ENCODE data around the gene PAK4.
"Not testable (repeated sequence)": the region's sequence is repeated elsewhere in the genome, so short reads cannot be mapped to it uniquely, and the experiment has no call there.

Gene PAK4

GRCh38 chr19:39100500-39101166 is 25.0 kb upstream of the PAK4 start:
- DNase-seq (ENCODE audit: low read depth in 2 of 2): no peak

GRCh38 chr19:39103151-39103550 is 22.4 kb upstream of the PAK4 start:
- DNase-seq (ENCODE audit: low read depth in 2 of 2): no peak

DNA sequence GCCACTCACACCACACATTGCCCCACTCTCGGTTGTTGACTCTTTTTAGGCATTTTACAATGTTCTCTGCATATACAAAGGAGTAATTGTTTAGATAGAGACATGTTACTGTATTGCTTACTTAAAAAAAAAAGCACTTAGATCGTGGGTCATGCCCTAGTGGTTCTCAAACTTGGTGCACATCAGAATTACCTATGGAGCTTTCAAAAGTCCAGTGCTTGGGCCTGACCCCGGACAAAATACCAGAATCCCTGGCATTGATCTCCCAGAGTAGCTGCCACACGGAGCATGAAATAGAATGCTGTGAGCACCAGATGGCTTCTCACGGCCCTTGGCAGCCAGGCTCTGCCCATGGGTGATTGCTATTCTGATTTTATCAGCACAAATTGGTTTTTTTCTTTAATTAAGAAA is 21.4 kb upstream of the PAK4 start:
- no peak for DNase-seq (ENCODE audit: low read depth in 2 of 2)

DNA sequence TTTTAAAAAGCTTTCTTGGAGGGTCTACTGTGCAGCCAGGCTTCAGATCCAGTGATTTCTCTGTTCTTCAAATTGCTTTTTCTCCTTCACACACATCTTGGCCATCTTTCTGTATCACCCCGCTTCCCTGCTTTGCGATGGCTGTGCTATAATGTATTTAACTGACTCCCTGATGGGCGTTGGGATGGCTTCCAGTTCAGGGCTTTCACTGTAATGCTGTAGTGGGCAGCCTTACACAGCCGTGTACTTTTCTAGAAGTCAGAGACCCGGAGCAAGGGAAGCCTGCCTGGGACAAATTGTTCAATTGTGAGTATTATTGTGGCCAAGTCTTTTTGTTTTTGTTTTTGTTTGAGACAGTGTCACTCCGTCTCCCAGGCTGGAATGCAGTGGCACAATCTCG is 19.4 kb upstream of the PAK4 start:
- DNase-seq (ENCODE audit: low read depth in 2 of 2): no peak

DNA sequence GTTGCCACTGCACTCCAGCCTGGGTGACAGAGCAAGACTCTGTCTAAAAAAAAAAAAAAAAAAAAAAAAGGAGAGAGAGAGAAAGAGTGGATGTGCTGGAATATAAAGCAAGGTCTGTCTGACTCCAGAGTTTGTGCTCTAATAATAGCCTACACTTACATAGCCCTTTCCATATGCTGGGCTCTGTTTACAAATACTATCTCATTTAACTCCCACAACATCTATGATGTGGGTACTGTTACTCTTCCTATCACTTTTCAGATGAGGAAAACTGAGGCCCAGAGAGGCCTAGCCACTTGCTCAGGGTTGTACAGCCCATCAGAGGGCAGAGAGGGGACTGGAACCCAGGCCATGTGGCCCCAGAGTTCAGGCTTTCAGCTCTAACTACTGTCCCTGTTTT is 15.9 kb upstream of the PAK4 start:
- DNase-seq (ENCODE audit: low read depth in 2 of 2): no peak

- DNase-seq (ENCODE audit: low read depth in 2 of 2): peak; percentile 49 to 66
Observed at GRCh38 chr19:39110263-39110967, 15.2 kb upstream of the PAK4 start.

- no peak for DNase-seq (ENCODE audit: low read depth in 2 of 2)
Observed at GRCh38 chr19:39111593-39112199, 13.9 kb upstream of the PAK4 start.

DNA sequence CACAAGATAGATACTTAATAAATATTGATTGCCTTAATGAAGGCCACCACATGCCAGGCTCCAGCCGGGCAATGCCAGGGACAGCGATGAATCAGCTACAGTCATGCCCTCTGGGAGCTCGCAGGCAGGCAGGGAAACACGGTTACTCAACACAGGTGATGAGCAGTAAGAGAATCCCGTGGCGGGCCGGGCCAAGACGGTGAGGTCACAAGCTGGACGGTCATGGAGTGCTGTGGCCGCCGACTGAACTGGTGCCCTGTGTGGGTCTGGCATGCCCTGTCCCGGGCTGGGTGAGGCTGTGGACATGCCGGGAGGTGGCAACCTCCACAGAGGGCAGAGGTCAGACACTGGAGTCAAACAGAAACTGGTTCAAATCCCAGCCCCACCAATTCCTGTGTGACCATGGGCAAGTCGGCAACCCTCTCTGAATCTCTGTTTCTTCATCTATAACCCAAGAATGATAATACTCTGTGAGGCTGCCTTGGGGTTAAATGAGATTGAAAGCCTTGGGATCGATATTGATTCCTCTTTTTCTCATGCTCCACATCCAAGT is 13.2 kb upstream of the PAK4 start:
- no peak for DNase-seq (ENCODE audit: low read depth in 2 of 2)

DNA sequence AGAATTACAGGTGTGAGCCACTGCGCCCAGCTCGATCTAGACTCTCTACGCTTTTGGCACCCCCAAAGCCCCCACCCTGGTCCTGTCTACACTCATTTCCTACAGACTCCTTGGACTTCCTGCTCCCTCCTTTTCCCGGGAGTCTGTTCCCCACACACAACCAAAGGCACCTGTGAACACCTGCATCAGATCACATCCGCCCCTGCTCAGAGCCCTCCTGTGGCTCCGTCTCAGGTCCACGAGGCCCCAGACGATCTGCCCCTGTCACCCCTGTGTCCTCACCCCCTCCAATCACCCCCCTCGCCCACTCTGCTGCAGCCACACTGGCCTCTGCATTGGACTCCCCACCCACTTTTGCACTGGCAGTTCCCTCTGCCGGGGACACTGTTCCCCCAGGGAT is 12.4 kb upstream of the PAK4 start:
- no peak for DNase-seq (ENCODE audit: low read depth in 2 of 2)

GRCh38 chr19:39115105-39115847 is 10.3 kb upstream of the PAK4 start:
- no peak for DNase-seq (ENCODE audit: low read depth in 2 of 2)

DNA sequence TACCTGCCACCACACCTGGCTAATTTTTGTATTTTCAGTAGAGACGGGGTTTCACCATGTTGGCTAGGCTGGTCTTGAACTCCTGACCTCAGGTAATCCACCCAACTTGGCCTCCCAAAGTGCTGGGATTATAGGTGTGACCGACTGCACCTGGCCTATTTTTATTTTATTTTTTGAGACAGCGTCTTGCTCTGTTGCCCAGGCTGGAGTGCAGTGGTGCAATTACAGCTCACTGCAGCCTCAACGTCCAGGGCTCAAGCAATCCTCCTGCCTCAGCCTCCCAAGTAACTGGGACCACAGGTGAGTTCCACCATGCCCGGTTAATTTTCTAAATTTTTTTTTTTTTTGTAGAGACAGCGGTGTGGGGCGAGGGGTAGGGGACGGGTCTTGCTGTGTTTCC is 8.6 kb upstream of the PAK4 start:
- DNase-seq (ENCODE audit: low read depth in 2 of 2): not testable (repeated sequence)

DNA sequence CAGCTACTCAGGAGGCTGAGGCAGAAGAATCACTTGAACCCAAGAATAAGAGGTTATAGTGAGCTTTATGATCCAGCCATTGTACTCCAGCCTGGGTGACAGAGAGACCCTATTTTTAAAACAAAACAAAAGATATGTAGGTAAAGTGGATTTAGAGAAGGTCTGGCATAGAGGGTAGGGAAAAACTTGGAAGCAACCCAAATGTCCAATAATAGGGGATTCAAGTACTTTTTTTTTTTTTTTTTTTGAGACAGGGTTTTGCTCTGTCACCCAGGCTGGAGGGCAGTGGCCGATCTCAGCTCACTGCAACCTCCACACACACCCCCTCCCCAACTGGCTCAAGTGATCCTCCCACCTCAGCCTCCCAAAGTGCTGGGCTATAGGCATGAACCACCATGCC is 5.8 kb upstream of the PAK4 start:
- no peak for DNase-seq (ENCODE audit: low read depth in 2 of 2)

- no peak for DNase-seq (ENCODE audit: low read depth in 2 of 2)
Observed at GRCh38 chr19:39122934-39123731, 2.5 kb upstream of the PAK4 start.

DNA sequence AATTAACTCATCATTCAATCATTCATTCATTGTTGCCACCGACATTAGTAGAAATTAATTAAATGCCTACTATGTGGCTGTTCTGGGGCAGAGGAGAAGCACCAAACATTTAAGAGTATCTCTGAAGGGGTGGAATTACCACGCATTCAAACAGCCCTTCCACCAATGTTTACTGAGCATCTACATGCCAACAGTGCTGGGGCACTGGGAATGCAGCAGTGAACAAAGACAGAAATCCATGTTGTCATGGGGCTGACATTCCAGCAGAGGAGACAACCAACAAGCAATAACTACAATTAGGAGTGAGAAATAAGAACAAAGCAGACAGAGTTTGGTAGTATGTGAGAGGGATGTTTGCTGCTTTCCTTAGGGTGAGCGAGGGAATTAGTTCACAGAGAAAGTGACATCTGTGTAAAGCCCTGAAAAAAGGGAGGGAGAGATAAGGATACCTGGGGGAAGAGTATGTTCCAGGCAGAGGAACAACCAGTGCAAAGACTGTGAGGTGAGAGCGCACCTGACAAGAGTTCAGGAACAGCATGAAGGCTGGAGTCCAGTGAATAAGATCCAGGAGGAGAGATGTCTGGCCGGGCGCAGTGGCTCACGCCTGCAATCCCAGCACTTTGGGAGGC is 1.3 kb upstream of the PAK4 start:
- DNase-seq (ENCODE audit: low read depth in 2 of 2): no peak

GRCh38 chr19:39125199-39125553 is 410 bp upstream of the PAK4 start:
- no peak for DNase-seq (ENCODE audit: low read depth in 2 of 2)

DNA sequence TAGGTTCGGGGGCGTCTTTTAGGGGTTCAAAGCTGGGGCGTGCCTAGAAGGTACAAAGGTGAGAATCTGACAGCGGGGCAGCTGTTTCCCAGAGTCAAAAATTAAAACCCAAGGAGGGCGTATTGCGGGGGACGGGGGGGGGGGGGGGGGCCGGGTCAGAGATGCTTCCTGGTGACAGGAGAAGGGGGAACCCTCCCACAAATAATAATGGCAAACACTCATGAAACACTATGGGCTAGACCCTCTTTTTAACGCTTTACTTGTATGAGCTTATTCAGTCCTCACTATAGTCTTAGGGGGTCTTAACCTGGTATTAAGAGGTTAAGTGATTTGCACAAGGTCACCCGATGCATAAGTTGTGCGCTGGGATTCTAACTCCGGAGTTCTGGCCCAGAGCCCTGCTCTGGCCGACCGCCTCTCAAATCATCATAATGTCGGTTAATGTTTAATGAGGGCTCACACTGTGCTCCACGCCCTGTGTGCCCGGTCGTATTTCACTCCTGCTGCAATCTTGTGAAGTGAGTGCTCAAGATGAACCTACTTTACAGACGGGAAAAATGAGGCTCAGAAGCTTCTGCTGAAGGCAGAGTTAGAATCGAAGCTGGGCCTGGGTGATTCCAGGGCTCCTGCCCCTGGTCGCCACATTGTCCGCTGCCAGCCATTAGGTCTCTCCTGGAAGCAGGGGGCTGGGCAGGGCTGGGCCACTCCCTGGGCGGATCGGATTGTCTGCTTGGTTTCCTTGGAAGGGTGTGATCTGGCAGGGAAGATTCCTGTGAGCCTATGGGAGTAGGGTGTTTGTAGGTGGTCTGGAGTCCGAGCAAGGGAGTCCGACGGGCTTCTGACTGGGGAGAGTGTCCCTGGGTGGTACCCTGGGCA is 964 bp downstream of the PAK4 start:
- DNase-seq (ENCODE audit: low read depth in 2 of 2): no peak

DNA sequence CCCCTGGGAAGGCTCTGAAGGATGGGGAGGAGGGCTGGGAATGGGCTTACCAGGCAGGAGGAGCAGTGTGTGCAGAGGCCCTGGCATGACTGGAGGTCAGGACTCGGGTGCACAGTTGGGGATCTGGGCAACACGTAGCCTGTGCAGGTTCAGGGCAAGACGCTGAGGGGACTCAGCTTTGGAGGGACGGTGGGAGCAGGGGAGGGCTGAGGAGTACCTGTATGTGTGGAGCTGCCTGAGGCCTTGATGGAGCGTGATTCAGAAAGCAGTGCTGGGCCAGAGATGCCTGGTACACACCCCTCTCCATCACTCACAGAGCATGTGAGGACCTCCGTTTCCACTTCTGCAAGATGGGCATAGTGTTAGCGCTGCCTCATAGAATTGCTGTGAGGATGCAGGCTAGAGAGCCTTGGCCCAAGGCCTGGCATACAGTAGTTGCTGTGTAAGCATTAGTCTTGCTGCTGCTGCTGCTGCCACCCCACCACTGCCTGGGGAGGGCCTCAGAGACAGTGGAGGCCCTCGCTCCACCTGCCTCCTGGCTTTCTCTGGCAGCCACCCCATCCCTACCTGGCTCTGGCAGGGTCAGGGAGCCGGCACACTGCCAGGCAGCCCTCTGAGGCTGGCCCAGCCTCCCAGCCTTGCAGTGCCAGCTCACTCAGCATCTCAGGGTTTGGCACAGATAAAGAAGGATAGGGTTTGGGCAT is 2.4 kb downstream of the PAK4 start:
- DNase-seq (ENCODE audit: low read depth in 2 of 2): no peak

- DNase-seq (ENCODE audit: low read depth in 2 of 2): no peak
Observed at GRCh38 chr19:39128516-39129079, 3.0 kb downstream of the PAK4 start.

DNA sequence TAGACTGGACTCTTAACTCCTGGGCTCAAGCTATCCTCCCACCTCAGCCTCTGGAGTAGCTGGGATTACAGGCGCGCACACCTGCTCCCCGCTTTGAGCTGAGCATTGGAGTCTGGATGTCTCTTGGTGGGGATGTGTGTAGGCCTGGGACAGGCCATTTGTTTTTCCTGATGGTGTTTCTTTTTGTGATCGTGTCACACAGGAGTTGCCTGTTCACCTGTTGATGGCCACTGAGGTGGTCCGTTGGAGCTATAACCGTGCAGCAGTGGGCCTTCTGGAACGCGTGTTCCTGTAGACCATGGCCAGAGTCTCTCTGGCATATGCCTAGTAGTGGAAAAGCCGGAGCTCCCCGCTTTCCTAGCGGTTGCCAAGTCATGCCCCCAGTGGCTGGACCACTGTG is 3.5 kb downstream of the PAK4 start:
- no peak for DNase-seq (ENCODE audit: low read depth in 2 of 2)
